GM23338 (cell line): ENCODE results near the gene IFT43.

ENCODE experiments used
- EZH2 ChIP-seq: fragments of 200-600 bp; sonication (generic); IDR thresholded peaks from one replicate; pipeline ENCODE4 v1.8.0; 2017; ENCODE audit warnings: antibody characterized with exemption, mild to moderate bottlenecking, low read depth; ENCODE audit not compliant: unreplicated experiment
- JUNB ChIP-seq: IDR thresholded peaks from one replicate; pipeline ENCODE4 v1.6.1; 2016; ENCODE audit warnings: antibody characterized with exemption; ENCODE audit not compliant: unreplicated experiment
- POLR2AphosphoS5 ChIP-seq: IDR thresholded peaks from 2 replicates; pipeline ENCODE4 v1.6.1; 2016; ENCODE audit warnings: antibody characterized with exemption, low read depth
- TF ChIP-seq, protein P1 (sequence below), 2 experiments: fragments of 200-600 bp in 1 of 2; sonication (generic) in 1 of 2; conservative IDR thresholded peaks; 2 replicates each; pipeline versions ENCODE4 v1.5.1 to v1.6.1; 2016 to 2017; ENCODE audit warnings: antibody characterized with exemption in 2 of 2, low read depth in 2 of 2, mild to moderate bottlenecking in 2 of 2, moderate library complexity in 1 of 2
- TF ChIP-seq, protein P2 (sequence below): IDR thresholded peaks from one replicate; pipeline ENCODE4 v1.6.1; 2018; ENCODE audit warnings: antibody characterized with exemption; ENCODE audit not compliant: unreplicated experiment

GRCh38 chr14:75996488-75996887 lies 10.9 kb downstream of the IFT43 start:
- TF ChIP-seq, protein P1, sequence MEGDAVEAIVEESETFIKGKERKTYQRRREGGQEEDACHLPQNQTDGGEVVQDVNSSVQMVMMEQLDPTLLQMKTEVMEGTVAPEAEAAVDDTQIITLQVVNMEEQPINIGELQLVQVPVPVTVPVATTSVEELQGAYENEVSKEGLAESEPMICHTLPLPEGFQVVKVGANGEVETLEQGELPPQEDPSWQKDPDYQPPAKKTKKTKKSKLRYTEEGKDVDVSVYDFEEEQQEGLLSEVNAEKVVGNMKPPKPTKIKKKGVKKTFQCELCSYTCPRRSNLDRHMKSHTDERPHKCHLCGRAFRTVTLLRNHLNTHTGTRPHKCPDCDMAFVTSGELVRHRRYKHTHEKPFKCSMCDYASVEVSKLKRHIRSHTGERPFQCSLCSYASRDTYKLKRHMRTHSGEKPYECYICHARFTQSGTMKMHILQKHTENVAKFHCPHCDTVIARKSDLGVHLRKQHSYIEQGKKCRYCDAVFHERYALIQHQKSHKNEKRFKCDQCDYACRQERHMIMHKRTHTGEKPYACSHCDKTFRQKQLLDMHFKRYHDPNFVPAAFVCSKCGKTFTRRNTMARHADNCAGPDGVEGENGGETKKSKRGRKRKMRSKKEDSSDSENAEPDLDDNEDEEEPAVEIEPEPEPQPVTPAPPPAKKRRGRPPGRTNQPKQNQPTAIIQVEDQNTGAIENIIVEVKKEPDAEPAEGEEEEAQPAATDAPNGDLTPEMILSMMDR (conservative IDR thresholded peaks at IDR 0.05; ENCODE audit: low read depth in 2 of 2) = no peak
- TF ChIP-seq JUNB (no peak), EZH2 (no peak), POLR2AphosphoS5 (no peak)
- TF ChIP-seq, protein P2, sequence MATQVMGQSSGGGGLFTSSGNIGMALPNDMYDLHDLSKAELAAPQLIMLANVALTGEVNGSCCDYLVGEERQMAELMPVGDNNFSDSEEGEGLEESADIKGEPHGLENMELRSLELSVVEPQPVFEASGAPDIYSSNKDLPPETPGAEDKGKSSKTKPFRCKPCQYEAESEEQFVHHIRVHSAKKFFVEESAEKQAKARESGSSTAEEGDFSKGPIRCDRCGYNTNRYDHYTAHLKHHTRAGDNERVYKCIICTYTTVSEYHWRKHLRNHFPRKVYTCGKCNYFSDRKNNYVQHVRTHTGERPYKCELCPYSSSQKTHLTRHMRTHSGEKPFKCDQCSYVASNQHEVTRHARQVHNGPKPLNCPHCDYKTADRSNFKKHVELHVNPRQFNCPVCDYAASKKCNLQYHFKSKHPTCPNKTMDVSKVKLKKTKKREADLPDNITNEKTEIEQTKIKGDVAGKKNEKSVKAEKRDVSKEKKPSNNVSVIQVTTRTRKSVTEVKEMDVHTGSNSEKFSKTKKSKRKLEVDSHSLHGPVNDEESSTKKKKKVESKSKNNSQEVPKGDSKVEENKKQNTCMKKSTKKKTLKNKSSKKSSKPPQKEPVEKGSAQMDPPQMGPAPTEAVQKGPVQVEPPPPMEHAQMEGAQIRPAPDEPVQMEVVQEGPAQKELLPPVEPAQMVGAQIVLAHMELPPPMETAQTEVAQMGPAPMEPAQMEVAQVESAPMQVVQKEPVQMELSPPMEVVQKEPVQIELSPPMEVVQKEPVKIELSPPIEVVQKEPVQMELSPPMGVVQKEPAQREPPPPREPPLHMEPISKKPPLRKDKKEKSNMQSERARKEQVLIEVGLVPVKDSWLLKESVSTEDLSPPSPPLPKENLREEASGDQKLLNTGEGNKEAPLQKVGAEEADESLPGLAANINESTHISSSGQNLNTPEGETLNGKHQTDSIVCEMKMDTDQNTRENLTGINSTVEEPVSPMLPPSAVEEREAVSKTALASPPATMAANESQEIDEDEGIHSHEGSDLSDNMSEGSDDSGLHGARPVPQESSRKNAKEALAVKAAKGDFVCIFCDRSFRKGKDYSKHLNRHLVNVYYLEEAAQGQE = no peak
